GM19455 (cell line): ENCODE results near the gene PTPN22.

ENCODE experiments used
- ATAC-seq: cut with Tn5 transposase; IDR thresholded peaks from one replicate; pipeline ENCODE4 v1.9.1; 2021; ENCODE audit not compliant: unreplicated experiment

The PTPN22 gene

DNA sequence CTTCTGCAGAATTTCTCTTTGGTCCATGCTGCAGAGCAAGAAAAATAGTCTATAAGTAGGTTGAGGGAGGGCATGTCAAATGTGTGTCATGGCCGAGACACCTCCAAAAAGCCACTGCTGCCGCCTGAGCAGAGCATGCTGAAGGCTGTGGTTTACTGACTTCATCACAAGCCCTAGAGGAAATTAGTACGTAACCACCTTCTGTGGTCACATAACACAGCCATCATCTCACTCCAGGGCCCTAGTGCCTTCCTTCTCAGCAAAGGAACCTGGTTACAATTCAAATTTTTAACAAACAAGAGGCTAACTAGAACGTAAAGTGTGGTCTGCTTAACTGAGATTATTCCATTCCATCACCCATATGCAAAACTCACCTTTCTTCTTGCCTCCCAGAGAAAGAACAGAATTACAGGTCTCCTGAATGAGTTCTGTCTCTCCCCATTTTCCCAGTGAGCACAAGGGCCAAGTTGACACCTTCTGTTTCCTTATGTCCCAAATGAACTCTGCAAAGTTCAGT is at the start of gene PTPN22:
Gene PTPN22 (minus strand): TSS at position 116 of the 517 bp plus-strand sequence.
- peak; percentile 95 for ATAC-seq

DNA sequence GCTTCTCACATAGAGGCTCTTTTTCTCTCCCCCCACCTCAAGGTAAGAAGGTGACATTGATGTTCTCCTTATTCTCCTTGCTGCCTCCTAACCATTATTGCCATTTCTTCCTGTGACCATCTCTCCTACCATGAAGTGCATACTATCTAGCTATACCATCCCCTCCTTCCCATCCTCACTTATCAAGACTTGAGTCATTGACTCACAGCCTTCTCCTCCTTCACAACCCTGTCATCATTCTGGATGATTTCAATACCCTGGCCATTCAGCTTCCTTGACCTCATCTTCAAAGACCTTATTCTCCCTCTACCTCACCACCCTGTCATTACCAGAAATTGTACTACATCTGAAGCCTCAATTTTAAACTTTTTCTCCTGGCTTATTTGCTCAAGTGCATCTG is 46.7 kb upstream of the PTPN22 start:
- ATAC-seq = no peak

DNA sequence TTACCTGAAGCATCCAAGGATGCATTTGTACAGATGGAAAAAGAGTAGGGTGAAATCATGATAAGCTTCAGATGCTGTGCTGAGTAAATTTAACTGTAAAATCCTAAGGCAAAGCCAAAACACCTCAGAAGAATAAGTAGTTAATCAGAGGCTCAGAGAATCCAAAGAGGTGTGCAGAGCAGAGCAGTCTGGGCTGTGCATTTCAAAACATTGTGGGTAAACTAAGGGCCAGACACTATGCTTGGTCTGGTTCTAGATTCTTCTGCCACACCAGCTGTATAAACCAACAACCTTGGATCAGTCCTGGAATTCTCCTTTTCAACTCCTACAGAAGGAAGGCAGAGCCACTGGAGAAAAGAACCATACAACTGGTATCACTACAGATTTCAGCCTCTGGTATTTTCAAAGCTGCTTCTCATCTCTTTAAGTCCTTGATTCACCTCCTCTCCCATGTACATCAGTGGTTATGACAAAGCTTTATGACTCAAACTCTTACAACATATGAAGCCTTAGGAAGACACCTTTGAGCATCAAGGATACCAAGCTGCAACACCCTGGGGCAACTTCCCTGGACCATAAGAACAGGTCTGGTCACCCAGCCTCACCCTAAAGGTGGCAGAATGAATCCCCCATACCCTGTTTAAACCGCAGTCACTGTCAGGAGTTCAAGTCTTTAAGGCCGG is 46.0 kb upstream of the PTPN22 start:
- no peak for ATAC-seq

DNA sequence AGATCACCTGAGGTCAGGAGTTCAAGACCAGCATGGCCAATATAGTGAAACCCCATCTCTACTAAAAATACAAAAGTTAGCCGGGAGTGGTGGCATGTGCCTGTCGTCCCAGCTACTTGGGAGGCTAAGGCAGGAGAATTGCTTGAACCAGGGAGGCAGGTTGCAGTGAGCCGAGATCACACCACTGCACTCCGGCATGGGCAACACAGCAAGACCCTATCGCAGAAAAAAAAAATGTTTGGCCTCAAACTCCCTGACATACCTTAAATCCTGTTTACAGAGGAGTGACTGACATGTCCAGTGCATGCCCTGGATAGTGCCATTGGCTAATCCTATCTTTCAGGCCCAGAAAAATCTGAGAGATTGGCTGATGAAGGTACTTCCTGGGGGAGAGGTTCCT is 45.5 kb upstream of the PTPN22 start:
- no peak for ATAC-seq

DNA sequence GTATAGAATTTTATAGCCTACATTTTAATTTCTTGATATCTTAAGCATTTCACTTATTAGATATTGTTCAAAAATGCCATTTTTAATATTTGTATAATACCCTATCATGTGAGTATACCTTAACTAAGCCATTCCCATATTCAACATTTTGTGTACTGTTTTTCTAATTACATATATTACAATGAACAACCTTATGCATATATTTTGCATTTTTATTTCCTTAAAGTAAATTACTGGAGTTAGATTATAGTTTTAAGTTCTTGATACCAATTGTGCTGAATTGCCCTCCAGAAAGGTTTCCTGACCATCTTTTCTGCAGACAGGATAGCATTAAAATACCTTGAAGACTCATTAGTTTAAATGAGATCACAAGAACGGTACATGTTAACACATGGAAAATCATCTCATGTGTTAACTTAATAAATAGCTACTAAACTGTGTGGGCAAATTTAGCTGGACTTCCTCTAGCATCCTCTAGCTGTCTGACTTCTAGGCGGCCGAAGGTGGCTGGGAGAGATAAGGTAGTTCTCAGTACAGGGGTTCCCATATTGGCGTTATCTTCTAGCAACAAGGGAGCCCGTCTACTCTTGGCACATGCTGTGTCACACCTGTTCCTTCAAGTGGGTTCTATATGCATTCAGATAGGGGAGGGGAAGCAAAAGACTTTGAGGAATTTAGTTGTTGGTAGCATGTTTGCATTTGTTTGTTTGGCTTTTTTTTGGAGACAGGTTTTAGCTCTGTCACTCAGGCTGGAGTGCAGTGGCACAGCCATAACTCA is 42.6 kb upstream of the PTPN22 start:
- no peak for ATAC-seq

DNA sequence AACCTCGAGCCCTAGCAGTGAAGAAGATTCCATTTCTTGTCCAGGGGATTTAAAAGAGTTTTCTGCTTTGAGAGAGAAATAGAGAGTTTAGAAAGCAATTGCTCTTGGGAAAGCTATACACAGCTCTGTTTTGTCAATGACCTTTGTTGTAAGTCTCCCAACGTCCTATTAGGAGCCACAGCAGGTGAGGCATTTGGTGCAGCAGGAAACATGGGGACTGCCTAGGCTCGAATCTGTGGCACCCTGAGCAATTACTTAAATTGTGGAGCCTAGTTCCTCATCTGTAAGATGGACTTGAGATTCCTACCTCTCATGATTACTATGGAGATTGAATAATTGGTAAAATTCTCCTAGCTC is 41.8 kb upstream of the PTPN22 start:
- ATAC-seq = no peak

DNA sequence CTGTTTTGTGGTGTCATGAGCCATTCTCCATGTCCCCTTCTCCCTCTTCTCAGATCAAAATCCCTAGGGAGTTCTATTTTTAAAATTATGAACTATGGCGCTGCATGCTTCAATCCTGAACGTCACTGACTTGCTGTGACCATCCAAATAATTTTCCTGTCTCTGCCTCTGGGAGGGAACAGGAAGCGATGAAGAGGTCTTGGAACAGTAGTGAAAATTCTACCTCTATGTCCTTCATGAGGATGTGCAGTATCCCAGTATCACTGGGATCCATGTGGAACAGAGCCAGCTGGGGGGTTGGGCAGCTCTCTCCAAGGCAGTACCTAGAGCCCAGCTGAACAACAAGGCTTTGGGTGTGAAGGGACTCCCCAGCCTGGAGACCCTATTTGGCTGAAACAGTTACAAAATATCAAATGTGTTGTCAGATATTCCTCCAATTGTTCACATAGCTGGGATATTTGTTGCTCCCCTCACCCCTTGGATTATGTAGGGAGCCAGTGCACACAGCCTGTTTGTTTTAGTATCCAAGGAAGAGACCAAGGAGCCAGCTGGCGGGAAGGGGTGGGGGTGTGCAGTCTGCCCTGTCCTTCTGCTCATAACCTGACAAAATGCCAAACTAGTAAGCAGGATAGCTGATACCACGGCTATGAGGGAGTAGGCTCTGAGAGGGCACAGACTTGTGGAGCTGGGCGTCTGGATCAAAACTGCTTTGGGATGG is 41.2 kb upstream of the PTPN22 start:
- no peak for ATAC-seq

DNA sequence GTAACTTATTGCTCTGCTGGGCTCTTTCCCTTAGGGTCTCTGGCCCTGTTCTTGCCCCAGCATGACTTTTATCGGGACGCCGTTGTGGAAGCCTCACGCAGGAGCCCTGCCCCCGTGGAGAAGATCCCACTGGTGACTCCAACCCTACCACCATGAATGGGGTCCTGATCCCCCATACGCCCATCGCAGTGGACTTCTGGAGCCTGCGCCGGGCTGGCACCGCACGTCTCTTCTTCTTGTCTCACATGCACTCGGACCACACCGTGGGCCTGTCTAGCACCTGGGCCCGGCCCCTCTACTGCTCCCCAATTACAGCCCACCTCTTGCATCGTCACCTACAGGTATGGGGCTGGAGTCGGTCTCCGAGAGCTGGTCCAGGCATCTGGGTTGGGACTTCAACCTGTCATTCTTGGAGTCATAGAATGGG is 33.9 kb upstream of the PTPN22 start:
- ATAC-seq = peak; percentile 7

DNA sequence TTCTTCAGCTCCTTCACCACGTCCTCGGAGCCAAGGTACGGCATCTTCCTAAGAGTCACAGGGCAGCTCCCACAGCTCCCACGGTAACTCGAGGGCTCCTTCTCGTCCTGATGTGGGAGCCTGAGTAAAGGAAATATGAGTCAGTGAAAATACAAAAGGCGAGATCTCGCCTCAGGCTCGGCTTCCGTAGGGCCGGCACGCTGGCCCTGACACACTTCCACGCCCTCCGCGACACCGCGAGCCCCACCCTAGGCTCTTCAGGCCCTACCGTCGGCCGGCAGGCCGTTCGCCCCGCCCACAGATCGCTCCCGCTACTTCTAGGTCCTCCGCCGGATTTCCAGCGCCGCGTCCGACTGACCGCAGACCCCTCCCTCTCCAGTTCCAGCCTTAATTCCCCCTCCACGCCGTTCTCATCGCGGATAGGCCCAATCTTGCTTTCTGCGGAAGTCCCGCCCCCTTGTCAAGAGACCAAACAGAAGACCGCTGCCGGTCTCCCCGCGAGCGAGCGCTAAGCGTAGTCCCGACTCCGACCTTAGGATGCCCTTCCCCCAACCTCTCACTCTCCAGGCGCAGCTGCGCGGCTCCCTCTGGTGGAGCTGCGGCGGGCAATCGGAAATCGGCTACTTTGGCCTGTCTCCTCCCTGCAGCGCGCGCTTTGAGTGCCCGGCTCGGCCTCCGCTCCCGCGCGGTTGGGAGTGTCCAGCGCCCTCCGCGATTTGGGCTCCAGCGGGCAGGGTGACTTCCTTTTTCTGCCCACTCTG is 33.3 kb upstream of the PTPN22 start, which contains the start of the genes AP4B1 and DCLRE1B:
Gene AP4B1 (minus strand): TSS at position 126 of the 761 bp plus-strand sequence. CDS start 82 bp downstream, at position 44.
Gene DCLRE1B (plus strand): TSS at position 653 of the 761 bp plus-strand sequence. CDS start 261 bp downstream, outside the sequence.
- peak; percentile 92 for ATAC-seq

DNA sequence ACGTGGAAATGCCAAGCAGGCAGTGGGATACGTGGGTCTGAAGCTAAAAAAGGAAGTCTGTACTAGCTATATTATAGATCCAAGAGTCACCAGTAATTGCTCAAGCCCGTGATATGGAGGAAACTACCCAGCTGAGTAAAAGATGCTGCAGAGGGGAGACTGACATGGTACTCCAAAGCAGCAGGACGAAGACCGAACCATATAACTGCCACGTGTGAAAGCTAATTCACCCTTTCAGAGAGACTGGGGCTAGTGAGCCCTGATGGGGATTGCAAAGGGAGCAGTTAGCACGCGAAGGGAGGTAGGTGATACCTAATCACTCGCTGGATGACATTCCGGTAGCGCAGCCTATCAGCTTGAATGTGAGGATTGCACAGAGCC is 32.8 kb upstream of the PTPN22 start:
- ATAC-seq = peak; percentile 35

DNA sequence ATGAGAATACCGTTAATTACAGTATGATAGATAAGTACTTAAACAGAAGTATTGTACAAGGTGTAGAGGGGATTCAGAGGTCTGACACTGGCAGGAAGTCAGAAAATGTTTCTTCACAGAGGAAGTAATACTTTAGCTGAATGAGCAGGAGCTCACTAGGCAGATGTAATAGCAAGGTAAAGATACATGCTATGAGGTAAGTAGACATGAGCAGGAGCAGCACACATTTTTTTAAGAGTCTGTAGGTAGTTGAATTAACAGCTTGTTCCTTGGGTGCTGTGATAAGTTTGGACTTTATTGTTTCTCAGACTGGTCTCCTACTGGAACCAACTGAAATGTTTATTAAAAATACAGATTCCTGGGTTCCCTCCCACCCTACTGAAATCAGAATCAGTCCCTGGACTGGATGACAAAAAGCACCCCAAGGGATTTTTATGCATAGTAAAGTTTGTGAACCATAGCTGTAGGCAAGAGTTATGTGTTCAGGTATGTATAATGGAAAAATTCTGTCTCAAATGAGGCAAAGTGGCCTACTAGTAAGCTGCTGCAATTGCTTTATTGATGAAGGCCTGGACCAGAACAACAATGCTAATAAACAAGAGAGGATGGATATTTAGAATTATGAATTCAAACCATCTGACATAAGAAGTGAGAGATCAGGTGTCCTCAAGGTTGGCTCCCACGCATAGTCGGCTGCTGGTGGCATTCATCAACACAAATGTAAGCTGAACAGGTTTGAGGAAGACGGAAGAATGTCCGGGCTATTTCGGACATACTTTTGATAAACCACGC is 32.2 kb upstream of the PTPN22 start:
- no peak for ATAC-seq

DNA sequence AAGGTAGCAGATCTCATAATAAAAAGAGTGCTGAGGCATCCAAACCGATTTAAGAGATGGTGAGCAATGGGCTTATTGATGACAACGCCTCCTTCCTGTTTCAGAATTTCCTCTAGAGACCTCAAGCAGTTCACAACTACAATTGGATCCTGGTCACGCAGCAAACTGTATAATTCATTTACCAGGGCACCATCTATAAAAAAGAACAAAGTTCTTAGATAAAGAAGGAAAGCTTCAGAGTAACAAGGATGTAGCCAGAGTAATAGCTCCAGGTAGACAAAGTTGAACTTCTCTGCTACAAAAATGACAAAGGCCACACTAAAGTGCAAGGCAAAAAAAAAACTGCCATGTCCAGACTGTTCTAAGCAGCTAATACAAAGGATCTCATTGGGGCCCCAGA is 29.7 kb upstream of the PTPN22 start:
- no peak for ATAC-seq

DNA sequence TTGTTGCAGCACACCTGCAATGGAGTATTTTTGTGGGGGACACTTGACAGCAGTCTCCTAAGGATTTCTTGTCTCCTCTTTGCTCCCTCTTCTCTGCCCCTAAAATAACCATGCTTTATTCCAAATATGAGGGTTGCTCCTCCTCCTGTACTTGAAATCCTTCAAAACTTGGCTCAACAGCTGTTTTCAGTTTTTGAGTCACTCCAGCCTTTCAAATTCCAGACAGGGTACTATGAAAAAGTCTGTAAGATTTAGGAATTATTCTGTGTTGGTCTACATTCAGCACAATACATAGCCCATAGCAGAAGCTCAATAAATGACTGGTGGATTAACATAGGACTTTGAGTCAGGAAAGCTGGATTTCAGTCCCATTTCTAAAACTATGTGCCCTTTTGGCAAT is 27.6 kb upstream of the PTPN22 start:
- no peak for ATAC-seq

DNA sequence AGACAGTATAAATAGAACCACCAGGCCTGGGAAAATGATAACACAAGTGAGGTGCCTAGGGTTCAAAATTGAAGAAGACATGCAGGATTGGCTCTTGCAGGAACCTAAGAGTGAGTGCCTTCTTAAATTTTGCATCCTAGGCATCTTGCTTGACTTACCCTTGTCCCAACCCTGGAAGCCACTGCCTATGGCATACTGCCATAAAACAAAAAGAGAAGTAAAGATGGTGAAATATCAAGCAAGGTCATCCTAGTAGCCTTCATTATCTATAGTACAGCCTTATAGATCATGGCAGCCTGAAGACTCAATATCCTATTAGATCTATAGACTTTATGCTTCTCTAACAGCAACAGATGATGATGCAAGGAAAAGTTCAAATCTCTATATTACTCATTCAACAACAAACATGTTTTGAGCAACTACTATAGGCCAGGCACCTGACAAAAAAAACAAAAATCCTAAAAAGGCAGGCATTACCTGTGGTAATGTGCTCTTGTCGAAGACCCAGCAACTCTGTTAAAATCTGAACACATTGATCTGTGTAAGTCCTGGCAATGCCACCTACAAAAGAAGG is 26.8 kb upstream of the PTPN22 start:
- ATAC-seq = no peak

DNA sequence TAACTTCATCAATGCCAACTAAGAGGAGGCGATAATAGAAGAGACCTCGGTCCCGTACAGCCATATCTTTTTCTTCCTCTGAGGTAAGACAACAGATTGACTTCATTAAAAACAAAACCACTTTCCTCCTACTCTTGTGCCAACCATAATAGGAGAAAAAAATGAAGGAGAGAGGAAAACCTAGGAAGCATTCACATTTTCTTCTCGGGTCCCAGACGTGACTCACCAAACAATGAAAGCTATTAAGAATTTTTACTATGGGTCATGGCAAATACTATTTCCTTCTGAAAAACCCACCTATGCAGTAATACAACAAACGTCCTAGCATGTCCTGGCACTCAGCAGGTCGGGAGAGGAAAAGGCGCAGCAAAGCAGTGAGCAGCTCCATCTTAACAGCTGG is 24.4 kb upstream of the PTPN22 start:
- no peak for ATAC-seq

DNA sequence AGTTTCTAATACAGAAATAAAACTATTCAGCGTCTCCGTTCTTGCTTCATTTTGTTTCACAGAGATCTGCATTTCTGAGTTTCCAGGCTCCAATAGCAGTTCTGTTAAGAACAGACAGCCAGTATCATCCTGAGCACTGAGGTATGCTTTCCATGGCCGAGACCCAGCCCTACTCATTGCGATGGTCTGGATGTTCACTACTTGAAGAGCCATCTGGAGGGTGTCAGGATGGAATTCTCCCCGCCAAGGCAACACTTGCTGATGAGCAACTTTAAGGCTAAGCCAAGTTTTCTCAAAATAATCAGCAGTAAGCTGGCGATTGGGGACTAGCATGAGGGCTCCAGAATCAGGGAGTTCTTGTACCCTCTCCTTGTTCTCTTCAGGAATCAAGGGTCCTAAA is 23.6 kb upstream of the PTPN22 start:
- no peak for ATAC-seq

DNA sequence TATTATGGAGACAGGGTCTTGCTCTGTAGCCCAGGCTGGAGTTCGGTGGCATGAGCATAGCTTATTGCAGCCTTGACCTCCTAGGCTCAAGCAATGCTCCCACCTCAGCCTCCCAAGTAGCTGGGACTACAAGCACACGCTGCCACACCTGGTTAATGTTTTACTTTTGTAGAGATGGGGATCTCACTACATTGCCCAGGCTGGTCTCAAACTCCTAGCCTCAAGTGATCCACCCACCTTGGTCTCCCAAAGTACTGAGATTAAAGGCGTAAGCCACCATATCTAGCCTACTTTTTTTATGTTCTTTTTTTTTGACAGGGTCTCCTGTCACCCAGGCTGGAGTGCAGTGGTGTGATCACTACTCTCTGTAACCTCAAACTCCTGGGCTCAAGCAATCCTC is 21.8 kb upstream of the PTPN22 start:
- no peak for ATAC-seq

DNA sequence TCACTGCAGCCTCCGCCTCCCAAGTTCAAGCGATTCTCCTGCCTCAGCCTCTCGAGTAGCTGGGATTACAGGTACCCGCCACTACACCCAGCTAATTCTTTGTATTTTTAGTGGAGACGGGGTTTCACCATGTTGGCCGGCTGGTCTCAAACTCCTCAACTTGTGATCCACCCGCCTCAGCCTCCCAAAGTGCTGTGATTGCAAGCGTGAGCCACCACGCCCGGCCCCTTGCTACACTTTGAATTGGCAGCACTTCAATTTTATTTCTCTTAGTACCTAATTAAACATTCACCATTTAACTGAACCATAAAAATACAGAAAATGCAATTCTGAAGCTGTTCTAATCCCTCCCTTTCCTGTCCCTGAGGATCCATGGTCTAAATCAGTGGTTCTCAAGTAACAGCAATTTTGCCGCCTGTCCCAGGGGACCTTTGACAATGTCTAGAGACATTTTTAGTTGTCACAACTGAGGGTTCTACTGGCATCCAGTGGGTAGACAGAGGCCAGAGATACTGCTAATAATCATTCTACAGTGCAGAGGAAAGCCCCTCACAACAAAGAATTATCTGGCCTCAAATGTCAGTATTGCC is 20.2 kb upstream of the PTPN22 start:
- ATAC-seq = no peak

DNA sequence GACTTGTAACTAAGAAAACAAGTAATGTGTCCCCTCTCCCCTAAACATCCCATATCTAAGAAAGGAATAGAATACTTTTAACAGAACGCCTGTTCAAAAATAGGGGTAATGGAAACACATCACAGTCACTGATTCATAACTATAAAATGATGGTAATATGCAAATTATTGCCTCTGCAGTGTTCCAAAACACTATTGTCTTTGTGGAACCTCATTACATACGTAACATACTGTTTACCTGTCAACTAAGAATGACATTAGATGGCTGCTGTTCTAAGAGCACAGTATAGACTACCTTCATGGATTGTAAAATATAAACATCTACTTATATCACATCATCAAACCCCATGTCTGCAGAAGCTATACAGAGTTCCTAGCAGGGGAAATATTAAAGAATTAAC is 19.3 kb upstream of the PTPN22 start:
- no peak for ATAC-seq
